ENCODE results near the gene EARS2. TPM values are rescaled to one million over a fixed set of nuclear protein-coding genes. Genes with fewer than 3 reads are reported as not detected.

Gene EARS2
- total RNA-seq, 1 donor from 2014 or later, result 15.3 TPM

GRCh38 chr16:23523321-23523720 lies 33.8 kb downstream of the EARS2 start:
- ATAC-seq, result peak; percentile 52
- DNase-seq, result no peak
- H3K27ac ChIP-seq, result no peak overlapping the region
- no peak for TF ChIP-seq CTCF (IDR thresholded peaks at IDR 0.05)
- peaks cover 40% of the 10 kb centered on the region for H3K36me3 ChIP-seq
- intact Hi-C loops (cut with DNase I), result no loop called here
- peaks cover 6% of the 10 kb centered on the region for H3K4me1 ChIP-seq
- H3K9me3 ChIP-seq, result no peaks in the 10 kb centered on the region
- H3K4me3 ChIP-seq, result no peak overlapping the region
- no peaks in the 10 kb centered on the region for H3K27me3 ChIP-seq

- DNase-seq (no peak), ATAC-seq (no peak)
Observed at GRCh38 chr16:23521965-23522364, 35.2 kb downstream of the EARS2 start.

GRCh38 chr16:23521037-23521743 lies 36.0 kb downstream of the EARS2 start:
- peak overlapping the region; percentile 61 for H3K27ac ChIP-seq
- TF ChIP-seq CTCF (IDR thresholded peaks at IDR 0.05), result no peak
- no peaks in the 10 kb centered on the region for H3K27me3 ChIP-seq
- H3K4me1 ChIP-seq, result peaks cover 6% of the 10 kb centered on the region
- ATAC-seq (peak; percentile 52), DNase-seq (no peak)
- peaks cover 34% of the 10 kb centered on the region for H3K36me3 ChIP-seq
- intact Hi-C loops (cut with DNase I), result no loop called here
- no peaks in the 10 kb centered on the region for H3K9me3 ChIP-seq
- no peak overlapping the region for H3K4me3 ChIP-seq

More at GRCh38 chr16:23521965-23522364, 35.2 kb downstream of the EARS2 start:
- TF ChIP-seq CTCF (IDR thresholded peaks at IDR 0.05), result no peak
- H3K27ac ChIP-seq, result no peak overlapping the region
- peaks cover 6% of the 10 kb centered on the region for H3K4me1 ChIP-seq
- intact Hi-C loops (cut with DNase I), result no loop called here
- no peak overlapping the region for H3K4me3 ChIP-seq
- H3K36me3 ChIP-seq, result peaks cover 34% of the 10 kb centered on the region
- H3K9me3 ChIP-seq, result no peaks in the 10 kb centered on the region
- no peaks in the 10 kb centered on the region for H3K27me3 ChIP-seq

GRCh38 chr16:23520500-23520899 lies 36.6 kb downstream of the EARS2 start:
- Histone ChIP-seq H3K4me1 (peaks cover 6% of the 10 kb centered on the region), H3K27ac (peak overlapping the region; percentile 61), H3K36me3 (peaks cover 34% of the 10 kb centered on the region), H3K4me3 (no peak overlapping the region), H3K9me3 (no peaks in the 10 kb centered on the region), H3K27me3 (no peaks in the 10 kb centered on the region)
- no peak for DNase-seq
- ATAC-seq, result peak; percentile 63
- TF ChIP-seq CTCF (IDR thresholded peaks at IDR 0.05), result no peak
- intact Hi-C loops (cut with DNase I), result no loop called here

- Histone ChIP-seq H3K36me3 (peaks cover 24% of the 10 kb centered on the region), H3K4me1 (peaks cover 6% of the 10 kb centered on the region), H3K27me3 (no peaks in the 10 kb centered on the region), H3K4me3 (no peak overlapping the region), H3K27ac (no peak overlapping the region), H3K9me3 (no peaks in the 10 kb centered on the region)
- TF ChIP-seq CTCF (IDR thresholded peaks at IDR 0.05), result no peak
- ATAC-seq (no peak), DNase-seq (no peak)
- intact Hi-C loops (cut with DNase I), result no loop called here
Observed at GRCh38 chr16:23519282-23519681, 37.9 kb downstream of the EARS2 start.

All from upper lobe of right lung (tissue), 1 donor.